Measurements from ENCODE around the gene PHKB. TPM values are rescaled to one million over a fixed set of nuclear protein-coding genes. Genes with fewer than 3 reads are reported as not detected.

Gene PHKB
- total RNA-seq, 1 experiment from 2014 or later, result 38.8 TPM

GRCh38 chr16:47694543-47694942 lies 233.4 kb downstream of the PHKB start:
- H3K27ac Mint-ChIP-seq, result no peak overlapping the region
- no peak overlapping the region for H2BK120ac ChIP-seq (ENCODE audit: low read depth, low read length, poor library complexity, severe bottlenecking)
- H3K27me3 Mint-ChIP-seq (ENCODE audit: low read depth), result no peaks in the 10 kb centered on the region
- no peaks in the 10 kb centered on the region for H3K9me3 Mint-ChIP-seq
- H3K79me1 ChIP-seq (ENCODE audit: insufficient read depth, low read depth, low read length, poor library complexity, severe bottlenecking), result no peaks in the 10 kb centered on the region
- H2AK5ac ChIP-seq (ENCODE audit: insufficient read length, low read length), result no peak overlapping the region
- peaks cover 4% of the 10 kb centered on the region; the same call in 1 of the 2 replicates for H3K4me1 ChIP-seq (ENCODE audit: insufficient read depth, low read length)
- no peaks in the 10 kb centered on the region for H3K79me2 ChIP-seq (ENCODE audit: insufficient read depth, low read length)
- WGBS (ENCODE audit: extremely low coverage, insufficient read length, low lambda C conversion rate), result no CpG with 5 or more reads among the region's 3 CpGs
- no peak overlapping the region for H3K56ac ChIP-seq (ENCODE audit: insufficient read length, low read depth, low read length)
- H3K27me3 ChIP-seq (ENCODE audit: insufficient read depth, low read length), result no peaks in the 10 kb centered on the region
- no peak overlapping the region for H4K8ac ChIP-seq (replicated peaks; ENCODE audit: insufficient read length, low read depth, low read length)
- no peak overlapping the region for H2BK12ac ChIP-seq (ENCODE audit: insufficient read length, low read depth, low read length)
- no peak overlapping the region for H2AFZ ChIP-seq (ENCODE audit: low read length)
- no peak overlapping the region for H3K18ac ChIP-seq (ENCODE audit: insufficient read length, low read depth, low read length)
- no peak overlapping the region for H3T11ph ChIP-seq (ENCODE audit: low read length)
- H3K14ac ChIP-seq (ENCODE audit: insufficient read depth, low read length), result no peak overlapping the region
- DNase-seq, result no peak
- no peak overlapping the region for H3K4me2 ChIP-seq (ENCODE audit: insufficient read depth, insufficient read length, low read length)
- no peak overlapping the region for H4K91ac ChIP-seq (ENCODE audit: insufficient read length, low read depth, low read length)
- H3K27ac ChIP-seq (ENCODE audit: insufficient read length, low read depth, low read length), result no peak overlapping the region
- H3K4me3 Mint-ChIP-seq, result no peak overlapping the region
- peaks cover 3 to 14% (median 12%) of the 10 kb centered on the region in 3 experiments; a peak in 6 of 7 replicates for H3K36me3 Mint-ChIP-seq (ENCODE audit: insufficient read depth in 1 of 3, low read depth in 3 of 3)
- no peak overlapping the region for H4K5ac ChIP-seq (ENCODE audit: insufficient read length, low read depth, low read length)
- no peak overlapping the region for H3K23ac ChIP-seq (ENCODE audit: insufficient read length, low read depth, low read length)
- H4K20me1 ChIP-seq (ENCODE audit: control insufficient read depth, insufficient read depth, insufficient read length), result no peaks in the 10 kb centered on the region
- no peak overlapping the region for H2BK15ac ChIP-seq (ENCODE audit: low read depth, low read length)
- H2BK20ac ChIP-seq (ENCODE audit: low read depth, low read length, poor library complexity, severe bottlenecking), result no peak overlapping the region
- peaks cover 6 to 7% of the 10 kb centered on the region in 2 experiments for H3K4me1 Mint-ChIP-seq
- H3K9me3 ChIP-seq (ENCODE audit: control insufficient read depth, low read depth, low read length), result no peaks in the 10 kb centered on the region
- no peak overlapping the region for H3K4ac ChIP-seq (ENCODE audit: low read depth, low read length)
- H3K9ac ChIP-seq (ENCODE audit: extremely low read depth, insufficient read length, low read length), result no peak overlapping the region
- H3K23me2 ChIP-seq (ENCODE audit: insufficient read length, low read depth, low read length, poor library complexity, severe bottlenecking), result no peaks in the 10 kb centered on the region
- H2BK5ac ChIP-seq (ENCODE audit: insufficient read length, low read length), result no peak overlapping the region
- TF ChIP-seq CTCF (conservative IDR thresholded peaks at IDR 0.05), result peak; percentile 57
